Measurements from ENCODE around the gene ANK3. TPM values are rescaled to one million over a fixed set of nuclear protein-coding genes. Genes with fewer than 3 reads are reported as not detected.

ANK3 gene
- total RNA-seq, 3 donors from 2014 or later: 10.2 to 93.2 (median 57.4) TPM

- H3K36me3 ChIP-seq: no peaks in the 10 kb centered on the region
- no peak for DNase-seq (ENCODE audit: low spot score in 2 of 2)
- H3K27me3 ChIP-seq: no peaks in the 10 kb centered on the region
- H3K9me3 ChIP-seq: no peaks in the 10 kb centered on the region
- no peaks in the 10 kb centered on the region for H3K4me1 ChIP-seq
- TF ChIP-seq POLR2AphosphoS5 (IDR thresholded peaks at IDR 0.05): no peak
- TF ChIP-seq CTCF (IDR thresholded peaks at IDR 0.05): no peak
- TF ChIP-seq POLR2A (IDR thresholded peaks at IDR 0.05): no peak
- H3K27ac ChIP-seq: no peak overlapping the region
- intact Hi-C loops (cut with DNase I; ENCODE audit: low total_unique reads): no loop called here
- H3K4me3 ChIP-seq: no peak overlapping the region
These were observed 84.2 kb downstream of the ANK3 start for GRCh38 chr10:60305380-60305892.

- Histone ChIP-seq H3K4me3 (no peak overlapping the region), H3K9me3 (no peaks in the 10 kb centered on the region), H3K36me3 (no peaks in the 10 kb centered on the region), H3K27me3 (no peaks in the 10 kb centered on the region), H3K4me1 (no peaks in the 10 kb centered on the region), H3K27ac (no peak overlapping the region)
- no peak for DNase-seq (ENCODE audit: low spot score in 2 of 2)
- TF ChIP-seq POLR2AphosphoS5 (IDR thresholded peaks at IDR 0.05) (no peak), CTCF (IDR thresholded peaks at IDR 0.05) (no peak), POLR2A (IDR thresholded peaks at IDR 0.05) (no peak)
- intact Hi-C loops (cut with DNase I; ENCODE audit: low total_unique reads): no loop called here
These were observed 84.8 kb downstream of the ANK3 start for GRCh38 chr10:60304829-60305379.

GRCh38 chr10:60303778-60304177, 85.9 kb downstream of the ANK3 start:
- TF ChIP-seq POLR2A (IDR thresholded peaks at IDR 0.05): no peak
- TF ChIP-seq CTCF (IDR thresholded peaks at IDR 0.05): no peak
- no peak for TF ChIP-seq POLR2AphosphoS5 (IDR thresholded peaks at IDR 0.05)
- intact Hi-C loops (cut with DNase I; ENCODE audit: low total_unique reads): no loop called here

GRCh38 chr10:60299961-60300883, 89.5 kb downstream of the ANK3 start:
- Histone ChIP-seq H3K27ac (no peak overlapping the region), H3K27me3 (no peaks in the 10 kb centered on the region), H3K4me3 (no peak overlapping the region), H3K9me3 (no peaks in the 10 kb centered on the region), H3K36me3 (no peaks in the 10 kb centered on the region), H3K4me1 (no peaks in the 10 kb centered on the region)
- DNase-seq (ENCODE audit: low spot score in 2 of 2): no peak
- intact Hi-C loops (cut with DNase I; ENCODE audit: low total_unique reads): no loop called here
- no peak for TF ChIP-seq CTCF (IDR thresholded peaks at IDR 0.05)
- no peak for TF ChIP-seq POLR2AphosphoS5 (IDR thresholded peaks at IDR 0.05)
- TF ChIP-seq POLR2A (IDR thresholded peaks at IDR 0.05): no peak

More at GRCh38 chr10:60303778-60304177, 85.9 kb downstream of the ANK3 start:
- Histone ChIP-seq H3K36me3 (no peaks in the 10 kb centered on the region), H3K4me3 (no peak overlapping the region), H3K9me3 (no peaks in the 10 kb centered on the region), H3K27ac (no peak overlapping the region), H3K27me3 (no peaks in the 10 kb centered on the region), H3K4me1 (no peaks in the 10 kb centered on the region)
- no peak for DNase-seq (ENCODE audit: low spot score in 2 of 2)

- H3K9me3 ChIP-seq: no peaks in the 10 kb centered on the region
- no peaks in the 10 kb centered on the region for H3K36me3 ChIP-seq
- no peak overlapping the region for H3K4me3 ChIP-seq
- no peak overlapping the region for H3K27ac ChIP-seq
- no peaks in the 10 kb centered on the region for H3K4me1 ChIP-seq
- DNase-seq (ENCODE audit: low spot score in 2 of 2): no peak
- intact Hi-C loops (cut with DNase I; ENCODE audit: low total_unique reads): no loop called here
- TF ChIP-seq POLR2A (IDR thresholded peaks at IDR 0.05) (no peak), CTCF (IDR thresholded peaks at IDR 0.05) (no peak), POLR2AphosphoS5 (IDR thresholded peaks at IDR 0.05) (no peak)
- no peaks in the 10 kb centered on the region for H3K27me3 ChIP-seq
These were observed 90.3 kb downstream of the ANK3 start for GRCh38 chr10:60299390-60299778.

Data from breast epithelium (tissue), 4 donors.